ENCODE data around the gene HDDC3.
A peak's percentile ranks its signal among the peaks of the same experiment; 100 is the strongest.
"Not testable (repeated sequence)": the region's sequence is repeated elsewhere in the genome, so short reads cannot be mapped to it uniquely, and the experiment has no call there.

Gene HDDC3

GRCh38 chr15:90902840-90903732, 29.3 kb downstream of the HDDC3 start, which contains the start of gene MAN2A2:
MAN2A2 (plus strand) TSS chr15:90903302; CDS start chr15:90904208, 906 bp downstream.
- Histone ChIP-seq H3K4me3 (ENCODE audit: low read depth, low read length) (peak within 1 kb of the TSS; percentile 70), H3K27me3 (ENCODE audit: control insufficient read depth, insufficient read depth, low read length) (peaks cover 13% of the 10 kb centered on the region), H3K9me3 (ENCODE audit: control insufficient read depth, insufficient read depth, low read length) (no peaks in the 10 kb centered on the region), H3K9ac (ENCODE audit: low read depth, low read length) (peak within 1 kb of the TSS; percentile 37), H3K36me3 (ENCODE audit: control insufficient read depth, insufficient read depth, low read length) (peaks cover 4% of the 10 kb centered on the region), H3K4me1 (ENCODE audit: control insufficient read depth, insufficient read depth, low read length) (peaks cover 4% of the 10 kb centered on the region)

DNA sequence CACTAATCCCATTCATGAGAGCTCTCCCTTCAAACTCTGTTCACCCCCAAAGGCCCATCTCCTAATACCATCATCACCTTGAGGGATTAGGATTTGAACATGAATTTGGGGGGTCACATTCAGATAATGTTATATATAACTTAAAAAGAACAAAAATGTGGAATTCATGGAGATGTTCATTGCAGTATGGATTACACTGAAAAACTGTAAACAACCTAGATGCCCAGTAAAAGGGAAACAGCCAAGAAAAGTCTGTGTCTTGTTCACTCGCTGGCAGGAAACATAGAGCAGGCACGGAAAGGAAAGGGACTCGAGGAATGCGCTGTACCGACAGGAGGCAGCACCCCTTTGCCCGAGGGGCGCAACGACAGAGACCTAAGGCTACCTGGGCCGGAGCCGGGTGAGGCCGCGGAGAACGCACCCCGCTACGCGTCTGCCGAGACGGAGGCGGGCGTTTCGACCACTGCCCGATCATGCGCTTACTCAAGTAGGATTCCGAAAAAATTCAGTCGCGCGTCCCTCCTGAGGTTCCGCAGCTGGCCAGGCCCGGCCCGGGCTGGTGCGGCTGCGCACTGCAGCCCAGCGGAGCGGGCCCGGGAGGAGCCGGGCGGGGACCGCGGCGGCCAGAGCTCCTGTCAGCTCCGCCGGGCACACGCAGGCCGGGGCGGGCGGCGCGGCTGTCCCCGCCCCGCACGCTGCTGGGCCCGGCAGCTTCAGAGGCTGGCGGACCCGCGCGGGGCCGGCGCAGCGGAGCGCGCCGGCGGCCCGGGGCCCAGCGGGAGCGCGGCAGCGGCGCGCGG, 30.1 kb downstream of the HDDC3 start:
- peak overlapping the region; percentile 70 for H3K4me3 ChIP-seq (ENCODE audit: low read depth, low read length)
- peak overlapping the region; percentile 37 for H3K9ac ChIP-seq (ENCODE audit: low read depth, low read length)
- H3K9me3 ChIP-seq (ENCODE audit: control insufficient read depth, insufficient read depth, low read length) = no peaks in the 10 kb centered on the region
- peaks cover 13% of the 10 kb centered on the region for H3K27me3 ChIP-seq (ENCODE audit: control insufficient read depth, insufficient read depth, low read length)
- peaks cover 4% of the 10 kb centered on the region for H3K36me3 ChIP-seq (ENCODE audit: control insufficient read depth, insufficient read depth, low read length)
- H3K4me1 ChIP-seq (ENCODE audit: control insufficient read depth, insufficient read depth, low read length) = peaks cover 4% of the 10 kb centered on the region

GRCh38 chr15:90901175-90902039, 30.9 kb downstream of the HDDC3 start:
- peaks cover 4% of the 10 kb centered on the region for H3K4me1 ChIP-seq (ENCODE audit: control insufficient read depth, insufficient read depth, low read length)
- no peaks in the 10 kb centered on the region for H3K9me3 ChIP-seq (ENCODE audit: control insufficient read depth, insufficient read depth, low read length)
- H3K27me3 ChIP-seq (ENCODE audit: control insufficient read depth, insufficient read depth, low read length) = peaks cover 13% of the 10 kb centered on the region
- peaks cover 4% of the 10 kb centered on the region for H3K36me3 ChIP-seq (ENCODE audit: control insufficient read depth, insufficient read depth, low read length)
- no peak overlapping the region for H3K4me3 ChIP-seq (ENCODE audit: low read depth, low read length)
- H3K9ac ChIP-seq (ENCODE audit: low read depth, low read length) = no peak overlapping the region

DNA sequence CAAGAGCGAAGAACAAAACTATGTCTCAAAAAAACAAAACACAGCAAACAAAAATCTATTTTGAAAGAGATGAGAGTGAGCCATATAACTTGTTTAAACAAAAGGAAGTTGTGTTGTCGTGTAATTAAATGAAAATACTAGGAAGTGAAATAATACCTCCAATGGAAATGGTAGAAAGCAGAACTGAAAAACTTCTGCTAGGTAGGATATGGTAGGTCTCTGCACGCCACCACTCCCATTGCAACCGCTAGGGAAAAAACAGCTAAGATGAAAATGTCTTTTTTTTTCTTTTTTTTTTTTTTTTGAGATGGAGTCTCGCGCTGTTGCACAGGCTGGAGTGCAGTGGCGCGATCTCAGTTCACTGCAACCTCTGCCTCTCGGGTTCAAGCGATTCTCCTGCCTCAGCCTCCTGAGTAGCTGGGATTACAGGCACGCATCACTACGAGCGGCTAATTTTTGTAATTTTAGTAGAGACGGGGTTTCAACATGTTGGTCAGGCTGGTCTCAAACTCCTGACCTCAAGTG, 35.2 kb downstream of the HDDC3 start:
- not testable (repeated sequence) for H3K9me3 ChIP-seq (ENCODE audit: control insufficient read depth, insufficient read depth, low read length); H3K4me3 ChIP-seq (ENCODE audit: low read depth, low read length); H3K9ac ChIP-seq (ENCODE audit: low read depth, low read length); H3K36me3 ChIP-seq (ENCODE audit: control insufficient read depth, insufficient read depth, low read length); H3K27me3 ChIP-seq (ENCODE audit: control insufficient read depth, insufficient read depth, low read length); H3K4me1 ChIP-seq (ENCODE audit: control insufficient read depth, insufficient read depth, low read length)

DNA sequence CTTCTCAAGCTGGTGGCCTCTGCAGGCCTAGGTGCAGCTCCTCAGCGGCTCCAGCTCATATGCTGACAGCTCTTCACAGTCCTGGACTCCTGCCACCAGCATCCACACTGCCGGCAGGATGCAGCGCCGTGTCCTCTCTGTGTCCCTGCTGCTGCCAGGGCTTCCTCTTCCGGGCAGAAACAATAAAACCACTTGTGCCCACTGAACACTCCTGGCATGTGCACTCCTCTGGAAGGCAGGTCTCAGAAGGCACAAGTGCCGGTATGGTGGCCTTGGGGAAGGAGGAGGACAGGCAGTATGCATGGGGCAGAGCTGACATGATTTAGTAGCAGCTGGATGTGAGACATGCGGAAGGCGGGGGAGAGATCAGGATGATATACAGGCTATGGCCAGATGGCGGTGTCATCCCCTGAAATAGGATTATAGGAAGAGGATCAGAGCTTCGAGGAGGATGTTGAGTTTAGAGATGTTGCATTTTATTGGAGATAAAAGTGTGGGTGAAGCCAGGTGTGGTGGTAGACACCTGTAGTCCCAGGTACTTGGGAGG, 36.7 kb downstream of the HDDC3 start:
- Histone ChIP-seq H3K36me3 (ENCODE audit: control insufficient read depth, insufficient read depth, low read length) (peaks cover 3% of the 10 kb centered on the region), H3K4me3 (ENCODE audit: low read depth, low read length) (no peak overlapping the region), H3K4me1 (ENCODE audit: control insufficient read depth, insufficient read depth, low read length) (no peaks in the 10 kb centered on the region), H3K27me3 (ENCODE audit: control insufficient read depth, insufficient read depth, low read length) (peaks cover 3% of the 10 kb centered on the region), H3K9me3 (ENCODE audit: control insufficient read depth, insufficient read depth, low read length) (no peaks in the 10 kb centered on the region), H3K9ac (ENCODE audit: low read depth, low read length) (no peak overlapping the region)

- Histone ChIP-seq H3K4me1 (ENCODE audit: control insufficient read depth, insufficient read depth, low read length) (peaks cover 3% of the 10 kb centered on the region), H3K9ac (ENCODE audit: low read depth, low read length) (no peak overlapping the region), H3K36me3 (ENCODE audit: control insufficient read depth, insufficient read depth, low read length) (peaks cover 3% of the 10 kb centered on the region), H3K27me3 (ENCODE audit: control insufficient read depth, insufficient read depth, low read length) (no peaks in the 10 kb centered on the region), H3K9me3 (ENCODE audit: control insufficient read depth, insufficient read depth, low read length) (no peaks in the 10 kb centered on the region), H3K4me3 (ENCODE audit: low read depth, low read length) (no peak overlapping the region)
Measured at GRCh38 chr15:90893175-90894090, 38.9 kb downstream of the HDDC3 start.

DNA sequence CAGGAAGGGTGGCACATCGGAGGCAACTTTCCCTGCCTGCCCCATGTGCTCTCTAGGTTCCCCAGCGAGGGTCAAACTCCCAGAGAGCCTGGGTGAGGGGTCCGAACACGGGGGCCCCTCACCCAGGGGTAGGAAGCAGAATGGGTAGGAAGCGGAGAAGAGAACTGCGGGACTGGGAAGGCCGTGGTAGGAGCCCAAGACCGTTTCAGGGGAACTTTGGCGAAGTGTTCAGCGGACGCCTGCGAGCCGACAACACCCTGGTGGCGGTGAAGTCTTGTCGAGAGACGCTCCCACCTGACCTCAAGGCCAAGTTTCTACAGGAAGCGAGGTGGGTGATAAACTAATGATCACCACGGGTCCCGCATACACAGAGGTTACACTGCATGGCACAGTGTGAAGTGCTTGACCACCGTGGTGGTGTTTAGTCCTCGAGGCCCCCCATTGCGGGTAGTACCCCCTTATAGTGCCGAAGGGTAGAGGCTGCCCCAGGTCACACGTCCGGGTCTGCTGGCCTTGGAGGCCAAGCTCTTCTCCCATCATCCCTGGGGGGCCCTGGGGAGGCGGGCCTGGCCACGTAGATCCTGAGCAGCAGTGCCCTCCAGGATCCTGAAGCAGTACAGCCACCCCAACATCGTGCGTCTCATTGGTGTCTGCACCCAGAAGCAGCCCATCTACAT, 39.7 kb downstream of the HDDC3 start:
- Histone ChIP-seq H3K9ac (ENCODE audit: low read depth, low read length) (no peak overlapping the region), H3K36me3 (ENCODE audit: control insufficient read depth, insufficient read depth, low read length) (peaks cover 3% of the 10 kb centered on the region)

DNA sequence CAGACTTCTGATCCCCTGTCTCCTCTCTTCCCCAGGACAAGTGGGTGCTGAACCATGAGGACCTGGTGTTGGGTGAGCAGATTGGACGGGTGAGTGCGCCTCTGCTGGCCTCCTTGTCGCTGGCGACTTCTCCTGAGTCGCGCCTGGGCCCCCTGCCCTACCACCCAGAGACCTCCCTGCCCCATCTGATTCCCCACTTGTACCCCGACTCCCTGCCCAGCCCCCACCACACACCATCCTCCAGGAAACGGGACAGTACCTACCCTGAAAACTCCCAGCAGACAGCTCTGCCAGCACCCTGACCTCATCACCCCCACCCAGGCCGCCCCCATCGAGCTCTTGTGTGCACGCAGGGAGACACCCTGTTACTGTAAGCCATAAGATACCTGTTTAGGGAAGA, 40.3 kb downstream of the HDDC3 start:
- peaks cover 3% of the 10 kb centered on the region for H3K4me1 ChIP-seq (ENCODE audit: control insufficient read depth, insufficient read depth, low read length)
- H3K9me3 ChIP-seq (ENCODE audit: control insufficient read depth, insufficient read depth, low read length) = no peaks in the 10 kb centered on the region
- no peak overlapping the region for H3K9ac ChIP-seq (ENCODE audit: low read depth, low read length)
- H3K36me3 ChIP-seq (ENCODE audit: control insufficient read depth, insufficient read depth, low read length) = peaks cover 3% of the 10 kb centered on the region
- H3K27me3 ChIP-seq (ENCODE audit: control insufficient read depth, insufficient read depth, low read length) = no peaks in the 10 kb centered on the region
- no peak overlapping the region for H3K4me3 ChIP-seq (ENCODE audit: low read depth, low read length)

More for the DNA sequence above, 39.7 kb downstream of the HDDC3 start:
- Histone ChIP-seq H3K27me3 (ENCODE audit: control insufficient read depth, insufficient read depth, low read length) (no peaks in the 10 kb centered on the region), H3K4me3 (ENCODE audit: low read depth, low read length) (no peak overlapping the region), H3K9me3 (ENCODE audit: control insufficient read depth, insufficient read depth, low read length) (no peaks in the 10 kb centered on the region), H3K4me1 (ENCODE audit: control insufficient read depth, insufficient read depth, low read length) (peaks cover 3% of the 10 kb centered on the region)

- no peaks in the 10 kb centered on the region for H3K27me3 ChIP-seq (ENCODE audit: control insufficient read depth, insufficient read depth, low read length)
- no peak overlapping the region for H3K9ac ChIP-seq (ENCODE audit: low read depth, low read length)
- H3K36me3 ChIP-seq (ENCODE audit: control insufficient read depth, insufficient read depth, low read length) = peaks cover 3% of the 10 kb centered on the region
- peaks cover 3% of the 10 kb centered on the region for H3K4me1 ChIP-seq (ENCODE audit: control insufficient read depth, insufficient read depth, low read length)
- H3K4me3 ChIP-seq (ENCODE audit: low read depth, low read length) = no peak overlapping the region
- no peaks in the 10 kb centered on the region for H3K9me3 ChIP-seq (ENCODE audit: control insufficient read depth, insufficient read depth, low read length)
Measured at GRCh38 chr15:90891346-90891949, 40.9 kb downstream of the HDDC3 start.
